NCI-H2171 (cell line): Measurements from ENCODE around the gene MMP19.

ENCODE experiments used
- DNase-seq: peaks from one replicate; lab custom pipeline; 2025; lab: John Stamatoyannopoulos, UW

Gene MMP19

GRCh38 chr12:55812088-55812487, 30.6 kb downstream of the MMP19 start:
- no peak for DNase-seq

GRCh38 chr12:55809274-55809673, 33.5 kb downstream of the MMP19 start:
- DNase-seq, result no peak

GRCh38 chr12:55806982-55807381, 35.8 kb downstream of the MMP19 start:
- no peak for DNase-seq

GRCh38 chr12:55797550-55797949, 45.2 kb downstream of the MMP19 start:
- DNase-seq, result no peak

- DNase-seq, result peak; percentile 9
Observed at GRCh38 chr12:55797068-55797467, 45.7 kb downstream of the MMP19 start.

- DNase-seq, result no peak
Observed at GRCh38 chr12:55795950-55796349, 46.8 kb downstream of the MMP19 start.

GRCh38 chr12:55789893-55790292, 52.8 kb downstream of the MMP19 start:
- DNase-seq, result no peak

- DNase-seq, result no peak
Observed at GRCh38 chr12:55789171-55789570, 53.6 kb downstream of the MMP19 start.

GRCh38 chr12:55788546-55788945, 54.2 kb downstream of the MMP19 start:
- DNase-seq, result no peak
